Measurements from ENCODE around the gene TNFAIP2. TPM values are rescaled to one million over a fixed set of nuclear protein-coding genes. Genes with fewer than 3 reads are reported as not detected.

TNFAIP2 gene
- polyA plus RNA-seq, 1 donor: 29.6 TPM

GRCh38 chr14:103186241-103186822 lies 63.1 kb downstream of the TNFAIP2 start:
- DNase-seq: no peak

Other genes starting within 250 kb of the TNFAIP2 start
- 23.0 TPM for gene AMN, start 200.8 kb upstream of the TNFAIP2 start, polyA plus RNA-seq (ENCODE audit: insufficient read length)
- 88.6 TPM for gene CDC42BPB, start 65.9 kb upstream of the TNFAIP2 start, polyA plus RNA-seq (ENCODE audit: insufficient read length)
- not detected for gene LBHD2, start 39.3 kb upstream of the TNFAIP2 start, polyA plus RNA-seq (ENCODE audit: insufficient read length)
- 3.0 TPM for gene EXOC3L4, start 28.7 kb upstream of the TNFAIP2 start, polyA plus RNA-seq (ENCODE audit: insufficient read length)
- 267 TPM for gene EIF5, start 210.8 kb downstream of the TNFAIP2 start, polyA plus RNA-seq (ENCODE audit: insufficient read length)